NCI-H2227 treated with DMSO at 0.1 percent for 48 hours (cell line): ENCODE results near the gene GPSM1.
A peak's percentile ranks its signal among the peaks of the same experiment; 100 is the strongest.

Source experiments
- DNase-seq: peaks from one replicate; lab custom pipeline; 2025; lab: John Stamatoyannopoulos, UW

The GPSM1 gene

GRCh38 chr9:136291306-136292025 lies 35.9 kb upstream of the GPSM1 start:
- DNase-seq: no peak

- DNase-seq: no peak
These were observed 35.3 kb upstream of the GPSM1 start for GRCh38 chr9:136292026-136292538.

- peak; percentile 0 for DNase-seq
These were observed 34.5 kb upstream of the GPSM1 start for GRCh38 chr9:136292591-136293448.

- no peak for DNase-seq
These were observed 33.8 kb upstream of the GPSM1 start for GRCh38 chr9:136293476-136294077.

- no peak for DNase-seq
These were observed 32.9 kb upstream of the GPSM1 start for GRCh38 chr9:136294437-136294836.

- no peak for DNase-seq
These were observed 32.3 kb upstream of the GPSM1 start for GRCh38 chr9:136295055-136295454.

GRCh38 chr9:136295542-136296433 lies 31.6 kb upstream of the GPSM1 start:
- DNase-seq: no peak

- no peak for DNase-seq
These were observed 30.8 kb upstream of the GPSM1 start for GRCh38 chr9:136296434-136297015.

- no peak for DNase-seq
These were observed 30.2 kb upstream of the GPSM1 start for GRCh38 chr9:136297016-136297691.

GRCh38 chr9:136297766-136298735 lies 29.3 kb upstream of the GPSM1 start:
- no peak for DNase-seq

- no peak for DNase-seq
These were observed 28.2 kb upstream of the GPSM1 start for GRCh38 chr9:136299116-136299515.

- DNase-seq: no peak
These were observed 27.8 kb upstream of the GPSM1 start for GRCh38 chr9:136299541-136299940.

- no peak for DNase-seq
These were observed 27.3 kb upstream of the GPSM1 start for GRCh38 chr9:136300016-136300545.

- DNase-seq: no peak
These were observed 26.5 kb upstream of the GPSM1 start for GRCh38 chr9:136300866-136301265.

- no peak for DNase-seq
These were observed 24.8 kb upstream of the GPSM1 start for GRCh38 chr9:136302527-136302926.

- DNase-seq: no peak
These were observed 24.1 kb upstream of the GPSM1 start for GRCh38 chr9:136303066-136303824.

GRCh38 chr9:136303825-136304416 lies 23.4 kb upstream of the GPSM1 start, which contains the start of gene CCDC187:
Gene CCDC187, minus strand, starts transcription at chr9:136304094. Its CDS starts 264 bp downstream, at chr9:136303830.
- DNase-seq: no peak

- no peak for DNase-seq
These were observed 22.9 kb upstream of the GPSM1 start for GRCh38 chr9:136304456-136304855.
